NCI-H446 treated with DMSO at 0.1 percent for 48 hours (cell line): ENCODE data around the gene TRIM59.
"Not testable (repeated sequence)": the region's sequence is repeated elsewhere in the genome, so short reads cannot be mapped to it uniquely, and the experiment has no call there.

Source experiments
- DNase-seq: peaks from one replicate; lab custom pipeline; 2025; lab: John Stamatoyannopoulos, UW

The TRIM59 gene

GRCh38 chr3:160454995-160455394, 5.4 kb upstream of the TRIM59 start:
- no peak for DNase-seq

- DNase-seq: not testable (repeated sequence)
Observed at GRCh38 chr3:160452251-160452650, 2.7 kb upstream of the TRIM59 start.

GRCh38 chr3:160451602-160452001, 2.0 kb upstream of the TRIM59 start:
- no peak for DNase-seq

- no peak for DNase-seq
Observed at GRCh38 chr3:160450846-160451245, 1.3 kb upstream of the TRIM59 start.

GRCh38 chr3:160448845-160449635, 546 bp downstream of the TRIM59 start:
- DNase-seq: no peak

- DNase-seq: no peak
Observed at GRCh38 chr3:160447544-160447943, 2.0 kb downstream of the TRIM59 start.

- no peak for DNase-seq
Observed at GRCh38 chr3:160446522-160447056, 3.0 kb downstream of the TRIM59 start.

GRCh38 chr3:160445854-160446253, 3.7 kb downstream of the TRIM59 start:
- no peak for DNase-seq

- DNase-seq: no peak
Observed at GRCh38 chr3:160444411-160444810, 5.2 kb downstream of the TRIM59 start.

- DNase-seq: no peak
Observed at GRCh38 chr3:160440687-160441086, 8.9 kb downstream of the TRIM59 start.

- no peak for DNase-seq
Observed at GRCh38 chr3:160437083-160437455, 12.5 kb downstream of the TRIM59 start.

GRCh38 chr3:160435747-160436146, 13.8 kb downstream of the TRIM59 start:
- no peak for DNase-seq

- DNase-seq: no peak
Observed at GRCh38 chr3:160435095-160435494, 14.5 kb downstream of the TRIM59 start.

GRCh38 chr3:160434071-160434470, 15.5 kb downstream of the TRIM59 start:
- DNase-seq: no peak

- DNase-seq: no peak
Observed at GRCh38 chr3:160427832-160428424, 21.7 kb downstream of the TRIM59 start.

- DNase-seq: no peak
Observed at GRCh38 chr3:160417311-160417710, 32.3 kb downstream of the TRIM59 start.

GRCh38 chr3:160413613-160414248, 35.9 kb downstream of the TRIM59 start:
- DNase-seq: peak; percentile 69

- no peak for DNase-seq
Observed at GRCh38 chr3:160412477-160412876, 37.1 kb downstream of the TRIM59 start.

- no peak for DNase-seq
Observed at GRCh38 chr3:160409812-160410610, 39.6 kb downstream of the TRIM59 start.

- no peak for DNase-seq
Observed at GRCh38 chr3:160403796-160404470, 45.7 kb downstream of the TRIM59 start.

GRCh38 chr3:160403028-160403545, 46.5 kb downstream of the TRIM59 start:
- no peak for DNase-seq
